ENCODE results near the gene LGALS13.

The LGALS13 gene

GRCh38 chr19:39602224-39602623 lies at the start of gene LGALS13:
Gene LGALS13, plus strand, starts transcription at chr19:39602524. Its CDS starts 45 bp downstream, at chr19:39602569.
- no peak for DNase-seq

- no peak for DNase-seq
Measured at GRCh38 chr19:39553082-39553652, 49.2 kb upstream of the LGALS13 start.

GRCh38 chr19:39554701-39555311 lies 47.5 kb upstream of the LGALS13 start:
- DNase-seq = no peak

GRCh38 chr19:39555883-39556282 lies 46.4 kb upstream of the LGALS13 start:
- no peak for DNase-seq

- DNase-seq = no peak
Measured at GRCh38 chr19:39557811-39558623, 44.3 kb upstream of the LGALS13 start.

GRCh38 chr19:39558624-39559117 lies 43.7 kb upstream of the LGALS13 start:
- DNase-seq = no peak

- DNase-seq = no peak
Measured at GRCh38 chr19:39563408-39563807, 38.9 kb upstream of the LGALS13 start.

- no peak for DNase-seq
Measured at GRCh38 chr19:39566064-39566463, 36.3 kb upstream of the LGALS13 start.

GRCh38 chr19:39568604-39569003 lies 33.7 kb upstream of the LGALS13 start:
- DNase-seq = no peak

GRCh38 chr19:39582442-39582841 lies 19.9 kb upstream of the LGALS13 start:
- DNase-seq = no peak

- no peak for DNase-seq
Measured at GRCh38 chr19:39582891-39583625, 19.3 kb upstream of the LGALS13 start.

GRCh38 chr19:39587496-39587895 lies 14.8 kb upstream of the LGALS13 start:
- no peak for DNase-seq

GRCh38 chr19:39588066-39588465 lies 14.3 kb upstream of the LGALS13 start:
- no peak for DNase-seq

GRCh38 chr19:39590265-39590664 lies 12.1 kb upstream of the LGALS13 start:
- no peak for DNase-seq

- no peak for DNase-seq
Measured at GRCh38 chr19:39592381-39592780, 9.9 kb upstream of the LGALS13 start.

- DNase-seq = no peak
Measured at GRCh38 chr19:39595950-39596349, 6.4 kb upstream of the LGALS13 start.

GRCh38 chr19:39596911-39597310 lies 5.4 kb upstream of the LGALS13 start:
- DNase-seq = no peak

GRCh38 chr19:39599116-39599515 lies 3.2 kb upstream of the LGALS13 start:
- DNase-seq = no peak

GRCh38 chr19:39603825-39604224 lies 1.5 kb downstream of the LGALS13 start:
- no peak for DNase-seq

GRCh38 chr19:39607021-39607420 lies 4.7 kb downstream of the LGALS13 start:
- no peak for DNase-seq

- DNase-seq = no peak
Measured at GRCh38 chr19:39607561-39607960, 5.2 kb downstream of the LGALS13 start.

- DNase-seq = no peak
Measured at GRCh38 chr19:39613597-39613996, 11.3 kb downstream of the LGALS13 start.

- DNase-seq = no peak
Measured at GRCh38 chr19:39617745-39618144, 15.4 kb downstream of the LGALS13 start.
